Suprapubic skin (tissue), 4 donors: Measurements from ENCODE around the gene GLIS1. TPM values are rescaled to one million over a fixed set of nuclear protein-coding genes. Genes with fewer than 3 reads are reported as not detected.

Source experiments
- DNase-seq, 2 donors: peaks; one replicate each; pipeline ENCODE4 v3.0.0-alpha.2; 2019; ENCODE audit warnings: low spot score in 2 of 2
- H3K27ac ChIP-seq: fragments of 200-600 bp; sonication (generic); one replicate; pipeline ENCODE4 v1.5.1; 2019
- H3K27me3 ChIP-seq: fragments of 200-600 bp; sonication (generic); one replicate; pipeline ENCODE4 v1.5.1; 2019
- H3K36me3 ChIP-seq: fragments of 200-600 bp; sonication (generic); one replicate; pipeline ENCODE4 v1.5.1; 2019
- H3K4me1 ChIP-seq: fragments of 200-600 bp; sonication (generic); one replicate; pipeline ENCODE4 v1.5.1; 2019
- H3K4me3 ChIP-seq: fragments of 200-600 bp; sonication (generic); one replicate; pipeline ENCODE4 v1.5.1; 2019; ENCODE audit warnings: mild to moderate bottlenecking
- H3K9me3 ChIP-seq: fragments of 200-600 bp; sonication (generic); one replicate; pipeline ENCODE4 v1.5.1; 2019
- EP300 ChIP-seq: sonication (generic); formaldehyde crosslinking; IDR thresholded peaks from one replicate; pipeline ENCODE4 v1.6.1; 2017; ENCODE audit warnings: antibody characterized with exemption
- POLR2A ChIP-seq, 2 donors: fragments of 450-650 bp; IDR thresholded peaks; one replicate each; pipeline ENCODE4 v1.6.1; 2017; ENCODE audit warnings: antibody characterized with exemption in 2 of 2, mild to moderate bottlenecking in 2 of 2, moderate library complexity in 2 of 2
- POLR2AphosphoS5 ChIP-seq, 3 donors: sonication (generic); formaldehyde crosslinking; IDR thresholded peaks; one replicate each; pipeline ENCODE4 v1.6.1; 2017; ENCODE audit warnings: antibody characterized with exemption in 3 of 3
- WGBS: methylation state at CpG from one replicate; pipeline ENCODE4 v1.1.5; 2018; 5-methylcytosine and 5-hydroxymethylcytosine counted together
- total RNA-seq, 4 donors: library from RNA; depleted of rRNA; stranded (reverse); fragments of >200 nt; gene quantifications; one replicate each; pipeline ENCODE4 v1.1.0, GENCODE V29; 2016
- TF ChIP-seq, protein P1 (sequence below), 2 donors: fragments of 200-600 bp in 1 of 2; fragments of 450-650 bp in 1 of 2; sonication (generic) in 1 of 2; IDR thresholded peaks; one replicate each; pipeline ENCODE4 v1.5.1; 2016 to 2019; ENCODE audit warnings: antibody characterized with exemption in 2 of 2, mild to moderate bottlenecking in 1 of 2, moderate library complexity in 1 of 2

Gene GLIS1
- total RNA-seq, 4 donors from 2014 or later, result 0.34 to 1.5 (median 0.59) TPM

- Histone ChIP-seq H3K4me3 (no peak overlapping the region), H3K27ac (no peak overlapping the region), H3K4me1 (peaks cover 6% of the 10 kb centered on the region), H3K9me3 (no peaks in the 10 kb centered on the region), H3K36me3 (no peaks in the 10 kb centered on the region), H3K27me3 (peaks cover 42% of the 10 kb centered on the region)
- no peak for DNase-seq
- 86% methylated on average over 15 of the region's 19 CpGs for whole genome bisulfite sequencing
- TF ChIP-seq, protein P1, sequence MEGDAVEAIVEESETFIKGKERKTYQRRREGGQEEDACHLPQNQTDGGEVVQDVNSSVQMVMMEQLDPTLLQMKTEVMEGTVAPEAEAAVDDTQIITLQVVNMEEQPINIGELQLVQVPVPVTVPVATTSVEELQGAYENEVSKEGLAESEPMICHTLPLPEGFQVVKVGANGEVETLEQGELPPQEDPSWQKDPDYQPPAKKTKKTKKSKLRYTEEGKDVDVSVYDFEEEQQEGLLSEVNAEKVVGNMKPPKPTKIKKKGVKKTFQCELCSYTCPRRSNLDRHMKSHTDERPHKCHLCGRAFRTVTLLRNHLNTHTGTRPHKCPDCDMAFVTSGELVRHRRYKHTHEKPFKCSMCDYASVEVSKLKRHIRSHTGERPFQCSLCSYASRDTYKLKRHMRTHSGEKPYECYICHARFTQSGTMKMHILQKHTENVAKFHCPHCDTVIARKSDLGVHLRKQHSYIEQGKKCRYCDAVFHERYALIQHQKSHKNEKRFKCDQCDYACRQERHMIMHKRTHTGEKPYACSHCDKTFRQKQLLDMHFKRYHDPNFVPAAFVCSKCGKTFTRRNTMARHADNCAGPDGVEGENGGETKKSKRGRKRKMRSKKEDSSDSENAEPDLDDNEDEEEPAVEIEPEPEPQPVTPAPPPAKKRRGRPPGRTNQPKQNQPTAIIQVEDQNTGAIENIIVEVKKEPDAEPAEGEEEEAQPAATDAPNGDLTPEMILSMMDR (IDR thresholded peaks at IDR 0.05), result no peak
- TF ChIP-seq EP300 (no peak), POLR2A (IDR thresholded peaks at IDR 0.05) (no peak), POLR2AphosphoS5 (IDR thresholded peaks at IDR 0.05) (no peak)
Observed at GRCh38 chr1:53687901-53688300, 51.1 kb downstream of the GLIS1 start.

DNA sequence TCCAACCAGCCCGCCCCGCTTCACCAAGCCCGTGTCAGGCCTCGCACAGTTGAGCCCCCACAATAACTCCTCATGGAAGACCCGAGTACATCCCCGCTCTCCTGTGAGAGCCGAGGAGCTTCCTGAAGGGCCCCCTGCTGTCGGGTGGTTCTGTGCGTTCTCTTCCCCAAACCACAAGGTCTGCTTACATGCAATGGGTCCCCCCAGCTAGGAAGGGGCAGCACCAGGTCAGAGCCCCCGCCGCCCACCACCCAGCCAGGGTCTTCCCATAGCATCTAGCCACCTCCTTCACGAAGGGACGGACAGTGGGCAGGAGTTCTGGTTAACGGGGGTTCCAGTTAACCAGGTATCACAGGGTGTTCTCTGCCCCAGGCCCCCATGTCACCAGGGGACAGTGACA, 51.5 kb downstream of the GLIS1 start:
- 94% methylated on average over 14 of the region's 14 CpGs for WGBS
- no peaks in the 10 kb centered on the region for H3K9me3 ChIP-seq
- no peak overlapping the region for H3K27ac ChIP-seq
- TF ChIP-seq EP300, result no peak
- no peak for TF ChIP-seq POLR2A (IDR thresholded peaks at IDR 0.05)
- no peak for TF ChIP-seq POLR2AphosphoS5 (IDR thresholded peaks at IDR 0.05)
- TF ChIP-seq, protein P1 (IDR thresholded peaks at IDR 0.05), result no peak
- peaks cover 6% of the 10 kb centered on the region for H3K4me1 ChIP-seq
- H3K36me3 ChIP-seq, result no peaks in the 10 kb centered on the region
- peaks cover 44% of the 10 kb centered on the region for H3K27me3 ChIP-seq
- DNase-seq, result no peak
- no peak overlapping the region for H3K4me3 ChIP-seq

DNA sequence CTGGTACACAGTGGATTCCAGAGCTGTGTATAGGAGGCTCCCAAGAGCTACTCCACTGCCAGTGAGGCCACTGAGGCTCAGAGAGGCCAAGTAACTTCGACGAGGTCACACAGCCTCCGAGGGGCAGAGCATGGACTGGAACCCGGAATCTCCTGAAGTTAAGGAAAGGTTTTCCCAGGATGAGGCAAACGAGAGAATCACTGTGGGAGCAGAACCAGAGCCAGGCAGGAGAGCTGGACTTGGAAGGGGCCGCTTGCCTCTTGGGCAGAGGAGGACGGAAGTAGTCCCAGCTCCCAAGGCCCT, 52.0 kb downstream of the GLIS1 start:
- peaks cover 44% of the 10 kb centered on the region for H3K27me3 ChIP-seq
- no peaks in the 10 kb centered on the region for H3K36me3 ChIP-seq
- H3K4me1 ChIP-seq, result peaks cover 8% of the 10 kb centered on the region
- 97% methylated on average over 7 of the region's 7 CpGs for WGBS
- DNase-seq, result no peak
- H3K4me3 ChIP-seq, result no peak overlapping the region
- no peaks in the 10 kb centered on the region for H3K9me3 ChIP-seq
- no peak overlapping the region for H3K27ac ChIP-seq
- TF ChIP-seq POLR2AphosphoS5 (IDR thresholded peaks at IDR 0.05) (no peak), POLR2A (IDR thresholded peaks at IDR 0.05) (no peak), EP300 (no peak)
- TF ChIP-seq, protein P1 (IDR thresholded peaks at IDR 0.05), result no peak

- Histone ChIP-seq H3K9me3 (no peaks in the 10 kb centered on the region), H3K4me3 (no peak overlapping the region), H3K27ac (no peak overlapping the region), H3K27me3 (peaks cover 44% of the 10 kb centered on the region), H3K4me1 (peaks cover 13% of the 10 kb centered on the region), H3K36me3 (no peaks in the 10 kb centered on the region)
- TF ChIP-seq, protein P1 (IDR thresholded peaks at IDR 0.05), result no peak
- TF ChIP-seq POLR2A (IDR thresholded peaks at IDR 0.05) (no peak), EP300 (no peak), POLR2AphosphoS5 (IDR thresholded peaks at IDR 0.05) (no peak)
- DNase-seq, result no peak
- 72% methylated on average over 13 of the region's 13 CpGs for WGBS
Observed at GRCh38 chr1:53686091-53686964, 52.6 kb downstream of the GLIS1 start.

DNA sequence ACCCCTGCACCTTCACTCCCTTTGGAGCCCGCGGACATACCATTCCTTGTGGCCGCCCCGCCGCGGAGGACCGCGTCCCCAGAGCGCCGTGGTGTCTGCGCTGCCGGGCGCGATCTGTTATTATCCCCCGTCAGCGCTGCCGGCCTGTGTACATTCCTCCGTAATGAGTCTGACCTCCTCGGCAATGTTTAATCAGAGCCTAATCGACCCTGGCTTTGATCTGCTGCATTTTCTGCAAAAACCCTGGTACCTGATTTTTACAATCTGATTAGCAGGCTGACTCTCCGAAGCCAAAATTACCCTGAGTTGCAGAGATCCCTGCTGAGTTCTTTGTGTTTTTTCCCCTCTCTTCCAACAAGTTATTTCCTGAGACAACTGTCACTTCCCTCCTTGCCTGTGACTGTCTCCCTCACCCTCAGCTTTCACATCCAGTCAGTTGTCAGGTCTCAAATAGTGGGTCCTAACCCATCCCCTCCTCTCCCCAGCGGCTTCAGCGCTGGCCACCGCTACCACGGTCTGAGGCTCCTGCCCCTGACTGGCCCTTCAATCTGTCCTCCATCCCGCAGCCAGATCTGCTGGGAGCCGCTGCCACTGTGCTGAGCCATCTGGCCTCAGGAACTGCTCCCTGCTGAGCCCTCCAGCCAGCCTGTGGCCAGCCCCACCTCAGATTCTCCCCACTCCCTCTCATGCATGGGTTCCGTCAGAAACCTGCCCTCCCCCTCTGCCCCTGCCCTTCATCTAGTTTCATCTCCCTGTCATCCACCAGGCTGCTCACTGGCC, 53.5 kb downstream of the GLIS1 start:
- Histone ChIP-seq H3K27me3 (peaks cover 40% of the 10 kb centered on the region), H3K9me3 (no peaks in the 10 kb centered on the region), H3K27ac (no peak overlapping the region), H3K4me3 (no peak overlapping the region), H3K36me3 (no peaks in the 10 kb centered on the region), H3K4me1 (peaks cover 16% of the 10 kb centered on the region)
- DNase-seq, result no peak
- 74% methylated on average over 27 of the region's 28 CpGs for WGBS
- TF ChIP-seq EP300, result no peak
- TF ChIP-seq POLR2A (IDR thresholded peaks at IDR 0.05), result no peak
- TF ChIP-seq POLR2AphosphoS5 (IDR thresholded peaks at IDR 0.05), result no peak
- TF ChIP-seq, protein P1 (IDR thresholded peaks at IDR 0.05), result no peak
